RWPE2 (cell line): Measurements from ENCODE around the gene L3MBTL1.

Experiments used
- ATAC-seq: fragments of 200-7000 bp; cut with Tn5 transposase; 3 replicates; pipeline ENCODE4 v1.9.1; 2021; ENCODE audit warnings: low read depth
- DNase-seq: peaks from one replicate; pipeline ENCODE4 v3.0.0-alpha.2; 2020; ENCODE audit warnings: low spot score
- H3K27ac ChIP-seq: fragments of 450-650 bp; 2 replicates; pipeline ENCODE4 v1.5.1; 2017; ENCODE audit warnings: mild to moderate bottlenecking; ENCODE audit not compliant: poor library complexity, severe bottlenecking
- H3K27me3 ChIP-seq: fragments of 250-450 bp; sonication (Bioruptor Pico); 2 replicates; pipeline ENCODE4 v1.5.1; 2021; ENCODE audit warnings: mild to moderate bottlenecking, moderate library complexity; ENCODE audit not compliant: insufficient read depth, poor library complexity, severe bottlenecking
- H3K36me3 ChIP-seq: fragments of 250-450 bp; sonication (Bioruptor Pico); 2 replicates; pipeline ENCODE4 v1.5.1; 2020; ENCODE audit warnings: low read depth, mild to moderate bottlenecking, moderate library complexity
- H3K4me1 ChIP-seq: fragments of 250-450 bp; sonication (Bioruptor Pico); 2 replicates; pipeline ENCODE4 v1.5.1; 2021; ENCODE audit warnings: mild to moderate bottlenecking, moderate library complexity; ENCODE audit not compliant: insufficient read depth, poor library complexity, severe bottlenecking
- H3K4me3 ChIP-seq: fragments of 250-450 bp; sonication (Bioruptor Pico); 2 replicates; pipeline ENCODE4 v1.5.1; 2021; ENCODE audit warnings: mild to moderate bottlenecking, moderate library complexity; ENCODE audit not compliant: severe bottlenecking
- H3K9me3 ChIP-seq: fragments of 250-450 bp; sonication (Bioruptor Pico); 2 replicates; pipeline ENCODE4 v1.5.1; 2021; ENCODE audit warnings: mild to moderate bottlenecking, moderate library complexity; ENCODE audit not compliant: severe bottlenecking
- TF ChIP-seq, protein P1 (sequence below): fragments of 450-650 bp; IDR thresholded peaks from one replicate; pipeline ENCODE4 v1.5.1; 2017; ENCODE audit warnings: mild to moderate bottlenecking, moderate library complexity; ENCODE audit not compliant: poor library complexity, severe bottlenecking

The L3MBTL1 gene

DNA sequence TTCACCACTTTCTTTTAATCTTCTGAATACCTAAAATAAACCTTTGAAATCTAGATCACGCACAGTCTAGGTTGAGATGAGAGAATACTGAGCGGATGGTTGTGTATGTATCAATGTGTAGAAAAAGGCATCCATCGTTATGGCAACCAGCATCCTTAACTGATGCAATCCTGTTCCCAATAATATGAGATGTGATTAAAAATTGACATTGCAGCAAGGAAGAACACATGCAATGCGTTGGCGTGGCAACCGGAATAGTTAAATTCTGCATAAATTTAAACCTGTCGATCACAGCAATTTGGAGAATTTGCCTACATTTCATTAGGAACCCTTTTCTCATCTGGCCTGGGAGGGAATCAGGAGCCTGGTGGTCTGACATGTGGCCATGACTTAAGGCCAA, 1.3 kb upstream of the L3MBTL1 start:
- no peaks in the 10 kb centered on the region for H3K27me3 ChIP-seq
- DNase-seq (no peak), ATAC-seq (no peak)
- H3K9me3 ChIP-seq = no peaks in the 10 kb centered on the region
- no peak overlapping the region for H3K4me3 ChIP-seq
- H3K4me1 ChIP-seq = no peaks in the 10 kb centered on the region
- no peak overlapping the region for H3K27ac ChIP-seq
- H3K36me3 ChIP-seq = no peaks in the 10 kb centered on the region
- TF ChIP-seq, protein P1, sequence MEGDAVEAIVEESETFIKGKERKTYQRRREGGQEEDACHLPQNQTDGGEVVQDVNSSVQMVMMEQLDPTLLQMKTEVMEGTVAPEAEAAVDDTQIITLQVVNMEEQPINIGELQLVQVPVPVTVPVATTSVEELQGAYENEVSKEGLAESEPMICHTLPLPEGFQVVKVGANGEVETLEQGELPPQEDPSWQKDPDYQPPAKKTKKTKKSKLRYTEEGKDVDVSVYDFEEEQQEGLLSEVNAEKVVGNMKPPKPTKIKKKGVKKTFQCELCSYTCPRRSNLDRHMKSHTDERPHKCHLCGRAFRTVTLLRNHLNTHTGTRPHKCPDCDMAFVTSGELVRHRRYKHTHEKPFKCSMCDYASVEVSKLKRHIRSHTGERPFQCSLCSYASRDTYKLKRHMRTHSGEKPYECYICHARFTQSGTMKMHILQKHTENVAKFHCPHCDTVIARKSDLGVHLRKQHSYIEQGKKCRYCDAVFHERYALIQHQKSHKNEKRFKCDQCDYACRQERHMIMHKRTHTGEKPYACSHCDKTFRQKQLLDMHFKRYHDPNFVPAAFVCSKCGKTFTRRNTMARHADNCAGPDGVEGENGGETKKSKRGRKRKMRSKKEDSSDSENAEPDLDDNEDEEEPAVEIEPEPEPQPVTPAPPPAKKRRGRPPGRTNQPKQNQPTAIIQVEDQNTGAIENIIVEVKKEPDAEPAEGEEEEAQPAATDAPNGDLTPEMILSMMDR = no peak

DNA sequence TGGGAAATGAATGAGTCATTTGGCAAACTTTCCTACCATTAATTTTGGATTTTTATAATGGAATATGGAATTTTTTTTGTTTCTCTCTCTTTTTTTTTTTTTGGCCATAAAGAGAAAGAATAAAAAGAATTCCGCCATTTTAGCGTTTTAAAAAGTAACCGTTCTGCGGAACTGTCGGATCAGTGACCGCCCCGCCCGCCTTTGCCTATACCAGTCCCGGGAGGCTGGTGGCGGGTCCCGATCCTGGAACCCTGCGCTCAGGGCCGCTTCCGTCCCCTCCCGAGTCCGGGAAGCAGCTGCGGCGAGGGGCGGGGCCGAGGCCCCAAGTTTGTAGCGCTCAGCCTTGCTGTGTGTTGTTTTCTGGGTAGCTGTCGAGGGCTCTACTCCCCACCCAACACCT, 609 bp downstream of the L3MBTL1 start:
- H3K4me1 ChIP-seq = no peaks in the 10 kb centered on the region
- H3K36me3 ChIP-seq = no peaks in the 10 kb centered on the region
- H3K9me3 ChIP-seq = no peaks in the 10 kb centered on the region
- no peak for ATAC-seq
- H3K4me3 ChIP-seq = peak overlapping the region; percentile 86
- peak overlapping the region; percentile 2 for H3K27ac ChIP-seq
- TF ChIP-seq, protein P1 = no peak
- no peaks in the 10 kb centered on the region for H3K27me3 ChIP-seq
- no peak for DNase-seq

DNA sequence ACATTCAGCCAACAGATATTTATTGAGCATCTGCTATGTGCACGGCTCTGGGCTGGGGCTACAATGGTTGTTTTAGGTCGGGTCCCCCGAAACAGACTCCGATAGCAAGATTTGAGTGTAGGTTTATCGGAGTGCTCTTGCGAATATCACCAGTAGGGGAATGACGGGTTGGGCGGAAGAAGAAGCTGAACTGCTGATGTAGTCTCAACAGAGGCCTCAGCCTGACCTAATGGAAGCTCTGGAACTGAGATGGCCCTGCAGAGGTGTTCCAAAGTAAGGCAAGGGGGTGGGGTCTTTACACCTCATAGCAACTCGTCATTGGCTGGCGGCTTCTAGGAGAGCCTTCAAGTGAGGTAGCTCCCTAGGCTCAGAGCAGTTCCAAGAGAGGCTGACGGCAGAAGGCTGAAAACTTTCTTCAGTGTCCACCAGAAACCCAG, 1.1 kb downstream of the L3MBTL1 start:
- no peaks in the 10 kb centered on the region for H3K9me3 ChIP-seq
- DNase-seq = no peak
- no peaks in the 10 kb centered on the region for H3K27me3 ChIP-seq
- H3K4me1 ChIP-seq = no peaks in the 10 kb centered on the region
- no peak for ATAC-seq
- TF ChIP-seq, protein P1 = no peak
- no peaks in the 10 kb centered on the region for H3K36me3 ChIP-seq
- H3K4me3 ChIP-seq = peak overlapping the region; percentile 86
- no peak overlapping the region for H3K27ac ChIP-seq

DNA sequence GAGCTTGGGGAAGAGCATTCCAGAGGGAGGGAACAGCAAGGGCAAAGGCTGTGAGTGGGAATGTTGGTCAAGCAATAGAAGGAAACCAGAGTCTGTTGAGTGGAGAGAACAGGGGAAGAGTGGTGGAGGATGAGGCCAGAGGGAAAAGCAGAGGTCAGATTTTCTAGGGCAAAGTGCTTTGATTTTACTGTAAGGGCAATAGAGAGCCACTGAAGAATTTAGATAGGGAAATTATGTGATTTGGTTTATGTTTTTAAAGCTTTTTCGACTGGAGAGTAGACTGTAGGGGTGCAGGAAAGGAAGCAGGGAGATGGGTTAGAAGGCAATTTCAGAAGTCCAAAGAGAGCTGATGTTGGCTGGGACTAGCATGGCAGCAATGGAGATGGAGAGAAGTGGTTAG, 4.4 kb downstream of the L3MBTL1 start:
- H3K36me3 ChIP-seq = peaks cover 9% of the 10 kb centered on the region
- H3K4me3 ChIP-seq = no peak overlapping the region
- H3K27me3 ChIP-seq = no peaks in the 10 kb centered on the region
- no peak for DNase-seq
- ATAC-seq = no peak
- TF ChIP-seq, protein P1 = no peak
- no peaks in the 10 kb centered on the region for H3K9me3 ChIP-seq
- no peaks in the 10 kb centered on the region for H3K4me1 ChIP-seq
- H3K27ac ChIP-seq = no peak overlapping the region

DNA sequence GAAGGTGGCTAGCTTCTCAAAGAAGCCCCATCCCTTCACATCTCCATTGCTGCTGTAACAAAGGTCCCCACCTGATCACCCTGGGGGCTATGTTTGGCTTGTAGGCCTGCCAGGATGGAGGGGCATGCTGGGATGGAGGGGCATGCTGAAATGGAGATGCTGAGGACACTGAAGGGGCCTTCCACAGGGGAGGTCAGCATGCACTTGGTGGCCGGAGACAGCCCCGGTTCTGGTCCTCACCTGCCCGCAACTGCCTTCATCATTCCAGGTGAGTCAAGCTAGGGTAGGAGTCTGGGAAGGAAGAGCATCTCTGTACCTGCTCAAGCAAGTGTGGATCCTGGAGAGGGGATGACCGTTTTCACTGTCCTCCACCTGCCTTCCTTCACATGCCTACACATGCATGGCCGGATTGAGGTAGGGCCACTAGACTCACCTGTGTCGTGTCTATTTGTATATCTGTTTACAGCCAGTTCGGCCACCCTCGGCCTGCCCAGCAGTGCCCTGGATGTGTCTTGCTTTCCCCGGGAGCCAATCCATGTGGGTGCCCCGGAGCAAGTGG, 6.0 kb downstream of the L3MBTL1 start:
- no peak for DNase-seq
- Histone ChIP-seq H3K4me1 (no peaks in the 10 kb centered on the region), H3K9me3 (no peaks in the 10 kb centered on the region), H3K27me3 (no peaks in the 10 kb centered on the region), H3K4me3 (peak overlapping the region; percentile 56), H3K36me3 (peaks cover 12% of the 10 kb centered on the region), H3K27ac (peak overlapping the region; percentile 2)
- TF ChIP-seq, protein P1 = no peak
- ATAC-seq = peak; percentile 20
